ENCODE results near the gene SLC17A1. TPM values are rescaled to one million over a fixed set of nuclear protein-coding genes. Genes with fewer than 3 reads are reported as not detected.

The SLC17A1 gene
- total RNA-seq, 4 donors from 2014 or later: not detected

DNA sequence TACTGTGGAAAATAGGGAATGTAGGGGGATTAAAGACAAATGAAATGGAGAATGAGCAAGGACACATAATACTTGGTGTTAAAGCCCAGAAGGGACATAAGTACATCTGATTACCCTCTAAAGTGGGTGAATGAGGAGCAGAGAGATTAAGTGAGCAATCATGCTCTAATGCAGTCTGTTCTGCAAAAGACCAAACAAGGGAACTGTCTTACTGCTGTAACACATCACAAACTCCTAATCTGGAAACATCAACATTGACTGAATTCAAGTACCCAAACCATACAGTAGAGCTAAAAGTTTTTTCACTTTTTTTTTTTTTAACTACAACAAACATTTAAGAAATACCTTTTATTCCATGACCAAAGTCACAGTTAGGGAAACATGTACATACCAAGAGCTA is 96.6 kb downstream of the SLC17A1 start:
- H3K36me3 ChIP-seq: no peaks in the 10 kb centered on the region
- no peak for TF ChIP-seq EP300 (IDR thresholded peaks at IDR 0.05)
- TF ChIP-seq POLR2AphosphoS5 (IDR thresholded peaks at IDR 0.05): no peak
- no peak for TF ChIP-seq POLR2A (IDR thresholded peaks at IDR 0.05)
- TF ChIP-seq, protein P1, sequence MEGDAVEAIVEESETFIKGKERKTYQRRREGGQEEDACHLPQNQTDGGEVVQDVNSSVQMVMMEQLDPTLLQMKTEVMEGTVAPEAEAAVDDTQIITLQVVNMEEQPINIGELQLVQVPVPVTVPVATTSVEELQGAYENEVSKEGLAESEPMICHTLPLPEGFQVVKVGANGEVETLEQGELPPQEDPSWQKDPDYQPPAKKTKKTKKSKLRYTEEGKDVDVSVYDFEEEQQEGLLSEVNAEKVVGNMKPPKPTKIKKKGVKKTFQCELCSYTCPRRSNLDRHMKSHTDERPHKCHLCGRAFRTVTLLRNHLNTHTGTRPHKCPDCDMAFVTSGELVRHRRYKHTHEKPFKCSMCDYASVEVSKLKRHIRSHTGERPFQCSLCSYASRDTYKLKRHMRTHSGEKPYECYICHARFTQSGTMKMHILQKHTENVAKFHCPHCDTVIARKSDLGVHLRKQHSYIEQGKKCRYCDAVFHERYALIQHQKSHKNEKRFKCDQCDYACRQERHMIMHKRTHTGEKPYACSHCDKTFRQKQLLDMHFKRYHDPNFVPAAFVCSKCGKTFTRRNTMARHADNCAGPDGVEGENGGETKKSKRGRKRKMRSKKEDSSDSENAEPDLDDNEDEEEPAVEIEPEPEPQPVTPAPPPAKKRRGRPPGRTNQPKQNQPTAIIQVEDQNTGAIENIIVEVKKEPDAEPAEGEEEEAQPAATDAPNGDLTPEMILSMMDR (IDR thresholded peaks at IDR 0.05): no peak
- peaks cover 24% of the 10 kb centered on the region for H3K27me3 ChIP-seq
- H3K27ac ChIP-seq: no peak overlapping the region
- ATAC-seq: no peak
- H3K9me3 ChIP-seq: peaks cover 0 to 9% (median 0%) of the 10 kb centered on the region in 3 donors
- no peaks in the 10 kb centered on the region for H3K4me1 ChIP-seq
- no peak overlapping the region for H3K4me3 ChIP-seq

Other genes starting within 250 kb of the SLC17A1 start
- gene SCGN, start 179.8 kb downstream of the SLC17A1 start, total RNA-seq: 1 to 10 TPM in 2 of 4 donors, under 1 TPM in 1, not detected in 1; 0.35 to 3.6 (median 1.3) TPM
- gene SLC17A4, start 77.3 kb downstream of the SLC17A1 start, total RNA-seq: not detected
- gene SLC17A3, start 42.2 kb upstream of the SLC17A1 start, total RNA-seq: not detected
- not detected for gene SLC17A2, start 98.6 kb upstream of the SLC17A1 start, total RNA-seq
- 10 to 100 TPM in 1 of 4 donors, 1 to 10 TPM in 3; 6.1 to 10.4 (median 8.2) TPM for gene TRIM38, start 130.8 kb upstream of the SLC17A1 start, total RNA-seq